HepG2 (cell line): ENCODE results near the gene ACTN3. TPM values are rescaled to one million over a fixed set of nuclear protein-coding genes. Genes with fewer than 3 reads are reported as not detected.

Experiments
- CSRNP1 ChIP-seq: sonication (generic); formaldehyde crosslinking; IDR thresholded peaks from 2 replicates; pipeline ENCODE4 v1.8.1; 2023; ENCODE audit warnings: mild to moderate bottlenecking, missing genetic modification reagents
- FOXA1 ChIP-seq, 2 experiments: fragments of 450-650 bp in 1 of 2; sonication (generic) in 1 of 2; formaldehyde crosslinking in 1 of 2; IDR thresholded peaks; 2 replicates each; pipeline versions ENCODE4 v1.4.0 to v1.6.1; 2016 to 2020; ENCODE audit warnings: missing genetic modification reagents in 1 of 2
- FOXO4 ChIP-seq: sonication (generic); formaldehyde crosslinking; conservative IDR thresholded peaks from 2 replicates; pipeline ENCODE4 v1.8.1; 2023; ENCODE audit warnings: missing genetic modification reagents
- HMG20B ChIP-seq: conservative IDR thresholded peaks from 2 replicates; pipeline ENCODE4 v1.6.1; 2016; ENCODE audit warnings: missing genetic modification reagents, missing compliant biosample characterization
- LCORL ChIP-seq, 2 experiments: fragments of 450-650 bp in 1 of 2; sonication (generic) in 1 of 2; formaldehyde crosslinking in 1 of 2; IDR thresholded peaks; 2 replicates each; pipeline versions ENCODE4 v1.5.0 to v1.6.1; 2017 to 2020; ENCODE audit warnings: antibody characterized with exemption in 1 of 2, missing genetic modification reagents in 1 of 2
- NBN ChIP-seq: fragments of 450-650 bp; conservative IDR thresholded peaks from 2 replicates; pipeline ENCODE4 v1.6.1; 2017
- NFAT5 ChIP-seq: sonication (generic); formaldehyde crosslinking; IDR thresholded peaks from 2 replicates; pipeline ENCODE4 v1.4.0; 2020; ENCODE audit warnings: missing genetic modification reagents
- RAD21 ChIP-seq: fragments of 450-650 bp; formaldehyde crosslinking; IDR thresholded peaks from 2 replicates; pipeline ENCODE4 v1.5.0; 2020; ENCODE audit warnings: mild to moderate bottlenecking
- SETDB1 ChIP-seq: sonication (generic); formaldehyde crosslinking; IDR thresholded peaks from 2 replicates; pipeline ENCODE4 v1.5.1; 2020; ENCODE audit warnings: missing genetic modification reagents, mild to moderate bottlenecking, borderline replicate concordance
- STAT6 ChIP-seq: sonication (generic); formaldehyde crosslinking; IDR thresholded peaks from 2 replicates; pipeline ENCODE4 v1.4.0; 2020; ENCODE audit warnings: missing genetic modification reagents, mild to moderate bottlenecking, borderline replicate concordance
- ZNF138 ChIP-seq: sonication (generic); formaldehyde crosslinking; IDR thresholded peaks from 2 replicates; pipeline ENCODE4 v1.5.0; 2020; ENCODE audit warnings: mild to moderate bottlenecking, low read depth, missing genetic modification reagents
- ZNF20 ChIP-seq: sonication (generic); formaldehyde crosslinking; IDR thresholded peaks from 2 replicates; pipeline ENCODE4 v1.4.0; 2020; ENCODE audit warnings: mild to moderate bottlenecking, moderate library complexity, missing genetic modification reagents
- ZNF207 ChIP-seq: fragments of 450-650 bp; IDR thresholded peaks from 2 replicates; pipeline ENCODE4 v1.6.1; 2016; ENCODE audit warnings: antibody characterized with exemption, borderline replicate concordance
- ZNF431 ChIP-seq: sonication (generic); formaldehyde crosslinking; IDR thresholded peaks from 2 replicates; pipeline ENCODE4 v1.9.0; 2022; ENCODE audit warnings: missing genetic modification reagents, low read depth, mild to moderate bottlenecking, borderline replicate concordance
- ZNF879 ChIP-seq: sonication (generic); formaldehyde crosslinking; IDR thresholded peaks from 2 replicates; pipeline ENCODE4 v1.8.1; 2023; ENCODE audit warnings: missing genetic modification reagents
- ZSCAN5A ChIP-seq: sonication (generic); formaldehyde crosslinking; IDR thresholded peaks from 2 replicates; pipeline ENCODE4 v1.8.0; 2022; ENCODE audit warnings: mild to moderate bottlenecking, missing genetic modification reagents, borderline replicate concordance
- polyA plus RNA-seq, 8 experiments: library from polyadenylated mRNA; depleted of rRNA in 3 of 8; stranded (reverse) in 7 of 8; unstranded in 1 of 8; fragments of >200 nt; fragmentation: Illumina TruSeq in 4 of 8; extraction: Trizol in 4 of 8; gene quantifications; 2 replicates each; pipeline versions ENCODE4 v1.2.1 to v1.2.3, GENCODE V29; 2011 to 2016; ENCODE audit warnings: low read depth in 4 of 8, missing spikeins in 1 of 8, mixed read lengths in 1 of 8; ENCODE audit not compliant: insufficient read depth in 1 of 8
- total RNA-seq, 5 experiments: library from RNA; depleted of rRNA; stranded (reverse); fragments of >200 nt; fragmentation: Illumina TruSeq; extraction: Trizol; gene quantifications; 2 replicates each; pipeline ENCODE4 v1.2.3, GENCODE V29; 2016; ENCODE audit warnings: low read depth in 1 of 5

Gene ACTN3
- total and polyA plus RNA-seq, 2 of the 13 experiments (the other 11 are each of a cell fraction or from before 2014, with no cell fraction given) = 0.04 to 0.09 TPM

GRCh38 chr11:66545701-66546367 lies 869 bp upstream of the ACTN3 start, which contains the start of gene ZDHHC24 (continued):
- no peak for TF ChIP-seq ZSCAN5A
- no peak for TF ChIP-seq FOXO4
- TF ChIP-seq ZNF879 (CRISPR knock-in tag) = no peak
- no peak for TF ChIP-seq NFAT5 (CRISPR knock-in tag)
- TF ChIP-seq SETDB1 = no peak
- no peak for TF ChIP-seq LCORL (IDR thresholded peaks at IDR 0.05)
- peak; percentile 11; the same call in 1 of the 2 replicates for TF ChIP-seq LCORL (CRISPR knock-in tag; IDR thresholded peaks at IDR 0.05)
- no peak for TF ChIP-seq HMG20B (CRISPR knock-in tag)
- no peak for TF ChIP-seq FOXA1 (IDR thresholded peaks at IDR 0.05)
- no peak for TF ChIP-seq FOXA1 (CRISPR knock-in tag; IDR thresholded peaks at IDR 0.05)
- TF ChIP-seq STAT6 (CRISPR knock-in tag) = no peak
- TF ChIP-seq ZNF431 (CRISPR knock-in tag) = no peak
- peak; percentile 32; the same call in 1 of the 2 replicates for TF ChIP-seq RAD21 (CRISPR knock-in tag)
- TF ChIP-seq NBN = no peak
- TF ChIP-seq ZNF138 (CRISPR knock-in tag) = no peak
- TF ChIP-seq CSRNP1 (CRISPR knock-in tag) = no peak
- TF ChIP-seq ZNF207 = no peak
- TF ChIP-seq ZNF20 = no peak
